ENCODE data around the gene DPP9.
"Not testable (repeated sequence)": the region's sequence is repeated elsewhere in the genome, so short reads cannot be mapped to it uniquely, and the experiment has no call there.

DPP9 gene

DNA sequence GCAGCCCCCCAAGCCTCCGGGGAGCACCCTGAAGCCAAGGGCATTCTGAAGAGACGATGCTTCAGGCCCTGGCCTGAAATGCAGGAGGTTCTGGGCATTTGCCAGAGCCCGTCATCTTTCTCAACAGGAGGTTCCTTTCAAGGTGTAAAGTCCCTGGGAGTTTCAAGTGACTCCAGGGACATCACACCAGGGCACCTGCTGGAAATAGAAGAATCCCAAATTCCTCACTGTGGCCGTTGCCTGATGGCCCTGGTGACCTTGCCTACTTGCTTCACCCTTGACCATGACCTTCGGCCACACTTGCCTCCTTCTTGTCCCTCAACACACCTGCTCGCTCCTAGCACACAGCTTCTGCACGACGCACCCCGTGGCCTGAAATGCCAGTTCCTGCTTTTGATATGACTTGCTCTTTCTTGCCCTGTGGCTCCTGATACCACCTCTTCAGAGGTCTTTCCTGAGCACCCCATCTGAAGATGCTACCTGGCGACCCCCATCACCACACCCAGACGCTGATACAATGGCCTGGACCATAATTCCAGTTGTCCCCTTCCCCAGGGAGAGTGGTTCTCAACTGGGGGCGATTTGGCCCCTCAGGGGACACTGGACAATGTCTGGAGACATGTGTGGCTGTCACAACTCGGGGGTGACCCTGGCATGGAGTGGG lies 3.5 kb downstream of the DPP9 start:
- Mint-ChIP-seq H3K27me3 (no peaks in the 10 kb centered on the region), H3K27ac (peak overlapping the region; percentile 10), H3K4me1 (peaks cover 58% of the 10 kb centered on the region), H3K36me3 (peaks cover 51% of the 10 kb centered on the region), H3K4me3 (peak overlapping the region; percentile 2), H3K9me3 (no peaks in the 10 kb centered on the region)
- ATAC-seq = no peak

DNA sequence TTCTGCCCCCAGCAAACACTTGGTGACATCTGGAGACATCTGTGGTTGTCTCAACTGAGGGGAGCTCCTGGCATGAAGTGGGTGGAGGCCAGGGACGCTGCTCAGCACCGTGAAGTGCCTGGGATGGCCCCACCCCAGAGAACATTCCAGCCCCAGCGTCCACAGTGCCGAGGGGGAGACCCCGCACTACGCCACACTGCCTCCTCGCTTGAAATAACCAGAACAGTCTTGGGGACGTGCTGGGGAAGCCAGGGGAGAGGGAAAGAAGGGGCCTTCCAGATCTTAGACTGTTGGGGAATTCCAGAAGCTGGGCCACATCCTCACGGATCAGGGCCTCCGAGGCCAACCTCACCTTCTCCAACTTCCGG lies 4.2 kb downstream of the DPP9 start:
- H3K27ac Mint-ChIP-seq = peak overlapping the region; percentile 10
- peaks cover 51% of the 10 kb centered on the region for H3K4me1 Mint-ChIP-seq
- H3K36me3 Mint-ChIP-seq = peaks cover 58% of the 10 kb centered on the region
- H3K27me3 Mint-ChIP-seq = no peaks in the 10 kb centered on the region
- ATAC-seq = no peak
- H3K4me3 Mint-ChIP-seq = no peak overlapping the region
- H3K9me3 Mint-ChIP-seq = no peaks in the 10 kb centered on the region

DNA sequence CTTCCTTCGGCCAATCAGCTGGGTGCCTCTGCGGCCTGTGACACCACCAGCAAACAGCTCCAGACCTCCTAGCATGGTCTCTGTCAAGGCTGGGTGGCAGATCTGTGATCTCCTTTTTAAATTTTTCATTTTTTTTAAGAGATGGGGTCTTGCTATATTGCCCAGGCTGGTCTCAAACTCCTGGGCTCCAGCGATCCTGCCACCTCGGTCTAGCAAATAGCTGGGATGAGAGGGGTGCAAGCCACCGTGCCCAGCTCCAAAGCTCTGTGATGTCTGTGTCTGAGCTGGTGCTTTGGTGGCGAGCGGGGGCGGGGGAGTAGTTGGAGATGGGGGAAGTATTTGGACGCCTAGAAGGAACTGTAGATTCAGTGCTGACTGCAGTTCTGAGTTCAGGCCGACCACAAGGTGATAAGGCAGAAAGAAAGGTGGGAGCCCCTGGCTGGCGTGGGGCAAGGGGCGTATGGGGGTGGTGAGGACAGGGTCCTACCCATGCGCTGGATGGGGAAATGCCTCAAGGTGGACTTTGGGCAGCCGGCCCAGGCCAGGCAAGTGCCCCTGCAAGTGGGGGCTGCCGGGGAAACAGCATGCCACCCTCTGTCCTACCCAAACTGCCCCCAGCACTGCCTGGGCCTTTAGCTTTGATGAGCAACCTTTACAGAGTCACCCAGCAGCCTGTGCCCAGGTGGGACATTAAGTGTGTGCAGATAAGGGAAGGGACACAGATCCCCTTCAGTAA lies 5.5 kb downstream of the DPP9 start:
- no peak for ATAC-seq
- Mint-ChIP-seq H3K9me3 (no peaks in the 10 kb centered on the region), H3K36me3 (peaks cover 70% of the 10 kb centered on the region), H3K4me1 (peaks cover 49% of the 10 kb centered on the region), H3K4me3 (no peak overlapping the region), H3K27me3 (no peaks in the 10 kb centered on the region), H3K27ac (no peak overlapping the region)

DNA sequence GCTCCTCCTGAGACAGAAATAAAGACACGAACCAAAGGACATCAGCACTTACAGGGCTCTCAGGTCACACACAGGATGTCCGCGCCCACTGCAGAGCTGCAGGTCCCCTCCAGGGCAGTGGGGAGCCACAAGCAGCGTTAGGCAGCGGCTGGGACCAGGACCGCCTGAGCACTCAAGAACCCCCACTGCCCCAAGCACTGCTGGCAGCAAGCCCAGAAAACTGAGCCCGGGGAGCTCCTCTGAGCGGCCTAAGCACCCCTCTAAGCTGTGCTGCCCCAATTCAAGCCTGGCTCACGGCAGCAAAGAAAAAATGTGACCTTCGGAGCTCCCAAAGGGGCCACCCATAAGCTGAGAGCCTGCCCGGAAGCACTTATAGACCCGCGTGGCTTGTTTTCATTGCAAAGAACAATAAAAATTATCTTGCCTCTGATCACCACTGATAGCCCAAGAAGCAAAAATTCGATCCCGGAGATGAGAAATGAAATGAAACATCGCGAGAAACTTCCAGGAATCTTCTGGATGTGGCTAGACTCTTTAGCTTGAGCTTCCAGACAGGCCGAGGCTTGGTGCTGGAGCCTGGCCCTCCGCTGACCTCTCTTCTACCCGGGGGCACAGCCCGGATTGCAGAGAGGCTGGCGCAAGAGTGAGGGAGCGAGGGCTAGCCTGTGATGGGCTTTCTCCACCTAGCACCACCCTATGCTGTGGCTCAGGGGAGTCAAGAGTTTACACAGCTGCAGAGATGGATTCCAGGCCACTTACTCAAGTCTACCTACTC lies 6.3 kb downstream of the DPP9 start:
- no peak for ATAC-seq
- Mint-ChIP-seq H3K27ac (no peak overlapping the region), H3K4me1 (peaks cover 41% of the 10 kb centered on the region), H3K9me3 (no peaks in the 10 kb centered on the region), H3K36me3 (peaks cover 72% of the 10 kb centered on the region), H3K4me3 (no peak overlapping the region), H3K27me3 (no peaks in the 10 kb centered on the region)

DNA sequence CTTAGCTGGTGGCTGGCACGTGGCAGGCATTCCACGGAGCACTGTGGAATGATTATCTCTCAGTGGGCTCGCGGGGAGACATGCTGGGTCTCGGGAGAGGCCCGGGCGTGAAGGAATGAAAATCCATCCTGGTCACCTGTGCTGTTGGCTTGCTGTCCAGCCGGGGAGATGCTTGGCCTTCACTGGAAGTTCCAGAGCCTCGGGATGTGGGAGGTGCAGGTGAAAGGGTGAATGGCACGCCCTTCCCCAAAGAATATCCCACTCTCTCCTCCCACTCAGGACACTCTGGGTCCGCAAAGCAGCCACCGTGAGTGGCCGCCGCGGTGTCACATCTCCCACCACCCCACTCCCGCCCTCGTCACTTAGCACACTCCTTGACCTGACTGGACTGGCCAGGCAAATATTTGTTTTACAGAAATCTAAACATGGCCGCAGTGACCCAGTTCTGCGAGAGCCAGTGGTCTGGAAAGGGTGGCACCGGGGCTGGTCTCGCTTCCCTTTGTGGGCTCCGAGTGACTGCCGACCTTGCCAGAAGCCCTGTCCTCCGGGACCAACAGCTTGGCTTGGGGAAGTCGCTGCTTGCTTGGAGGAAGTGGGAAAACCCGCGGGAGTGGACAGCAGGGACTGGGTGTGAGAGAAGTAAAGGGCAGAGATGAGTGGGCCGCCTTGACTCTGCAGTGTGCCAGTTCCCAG lies 8.0 kb downstream of the DPP9 start:
- H3K27ac Mint-ChIP-seq = no peak overlapping the region
- H3K27me3 Mint-ChIP-seq = no peaks in the 10 kb centered on the region
- peaks cover 24% of the 10 kb centered on the region for H3K4me1 Mint-ChIP-seq
- ATAC-seq = no peak
- no peak overlapping the region for H3K4me3 Mint-ChIP-seq
- H3K9me3 Mint-ChIP-seq = no peaks in the 10 kb centered on the region
- peaks cover 88% of the 10 kb centered on the region for H3K36me3 Mint-ChIP-seq

DNA sequence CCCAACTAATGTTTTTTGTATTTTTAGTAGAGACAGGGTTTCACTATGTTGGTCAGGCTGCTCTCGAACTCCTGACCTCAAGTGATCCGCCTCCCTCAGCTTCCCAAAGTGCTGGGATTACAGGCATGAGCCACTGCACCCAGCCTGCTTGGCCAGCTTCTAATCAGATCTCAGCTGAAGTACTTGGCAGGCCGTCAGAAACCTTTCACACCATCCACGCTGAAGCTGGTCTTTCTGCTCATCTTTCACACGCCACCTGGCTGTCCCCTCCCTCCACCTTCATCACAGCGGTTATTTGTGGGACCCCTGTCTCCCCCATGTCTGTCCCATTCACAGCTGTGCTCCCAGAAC lies 8.5 kb downstream of the DPP9 start:
- Mint-ChIP-seq H3K4me1 (peaks cover 19% of the 10 kb centered on the region), H3K36me3 (peaks cover 87% of the 10 kb centered on the region)
- not testable (repeated sequence) for H3K27me3 Mint-ChIP-seq, H3K4me3 Mint-ChIP-seq, H3K27ac Mint-ChIP-seq, ATAC-seq, H3K9me3 Mint-ChIP-seq

DNA sequence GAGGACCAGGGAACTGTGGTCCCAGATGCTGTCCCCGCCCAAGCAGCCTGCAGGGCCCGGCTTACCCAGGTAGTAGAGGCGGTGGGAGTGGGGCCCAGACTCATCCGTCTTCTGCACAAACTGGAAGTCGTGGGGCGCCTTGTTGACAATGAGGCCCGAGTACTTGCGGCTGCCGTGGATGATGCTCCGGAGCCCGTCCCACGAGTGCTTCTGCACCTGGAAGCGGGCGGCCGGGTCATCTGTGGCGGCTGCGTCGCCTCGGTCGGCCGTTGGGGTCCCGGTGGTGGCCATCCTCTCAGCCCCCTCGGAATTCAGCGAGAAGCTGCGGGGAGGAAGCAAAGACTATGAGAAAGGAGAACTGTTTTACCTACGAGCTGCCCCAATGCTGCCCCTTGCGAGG lies 9.6 kb downstream of the DPP9 start:
- H3K27ac Mint-ChIP-seq = no peak overlapping the region
- ATAC-seq = no peak
- H3K36me3 Mint-ChIP-seq = peaks cover 91% of the 10 kb centered on the region
- no peak overlapping the region for H3K4me3 Mint-ChIP-seq
- H3K4me1 Mint-ChIP-seq = peaks cover 16% of the 10 kb centered on the region
- no peaks in the 10 kb centered on the region for H3K27me3 Mint-ChIP-seq
- H3K9me3 Mint-ChIP-seq = no peaks in the 10 kb centered on the region

DNA sequence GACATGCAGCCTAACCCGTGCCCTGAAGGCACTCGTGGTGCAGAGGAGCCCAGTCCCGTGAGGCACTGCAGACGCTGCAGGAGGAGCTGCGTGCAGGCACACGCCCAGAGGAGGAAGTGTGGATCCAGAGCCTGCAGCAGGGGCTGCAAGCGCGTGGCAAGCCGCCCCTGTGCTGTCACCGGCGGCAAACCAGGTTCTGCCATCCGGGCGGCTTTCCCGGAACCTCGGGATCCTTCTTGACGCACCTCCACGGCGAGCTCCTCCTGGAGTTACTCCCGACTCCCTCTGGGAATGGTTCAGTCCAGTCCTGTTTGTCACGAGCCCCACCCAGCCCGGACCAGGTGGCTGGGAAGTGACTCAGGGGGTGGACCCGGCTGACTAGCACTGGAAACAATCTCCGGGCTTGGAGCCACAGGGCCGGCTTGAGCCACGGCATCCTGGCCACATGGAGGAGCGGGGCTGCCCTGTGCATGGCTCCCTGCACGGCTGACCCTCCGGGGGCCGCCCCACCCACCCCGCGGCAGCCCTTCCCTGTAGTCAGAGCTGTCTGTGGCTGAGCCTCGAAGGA lies 10.2 kb downstream of the DPP9 start:
- no peak overlapping the region for H3K4me3 Mint-ChIP-seq
- no peaks in the 10 kb centered on the region for H3K9me3 Mint-ChIP-seq
- H3K27ac Mint-ChIP-seq = no peak overlapping the region
- ATAC-seq = no peak
- H3K4me1 Mint-ChIP-seq = peaks cover 16% of the 10 kb centered on the region
- H3K36me3 Mint-ChIP-seq = peaks cover 91% of the 10 kb centered on the region
- H3K27me3 Mint-ChIP-seq = no peaks in the 10 kb centered on the region

DNA sequence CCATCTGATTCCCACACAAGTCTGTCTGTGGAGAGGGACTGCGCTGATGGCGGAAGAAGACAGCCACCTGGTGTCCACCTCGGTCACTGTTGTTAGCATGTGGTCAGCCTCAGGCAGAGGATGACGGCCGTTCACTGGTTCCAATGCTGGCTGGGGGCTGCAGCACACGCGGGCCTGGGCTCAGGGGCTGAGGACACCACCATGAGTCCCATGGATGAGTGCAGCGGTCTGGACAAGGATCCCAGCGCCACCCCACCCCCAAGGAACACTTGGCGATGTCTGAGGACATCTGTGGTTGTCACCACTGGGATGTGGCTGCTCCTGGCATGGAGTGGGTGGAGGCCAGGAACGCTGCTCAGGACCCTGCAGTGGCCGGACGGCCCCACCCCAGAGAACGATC lies 10.9 kb downstream of the DPP9 start:
- H3K9me3 Mint-ChIP-seq = no peaks in the 10 kb centered on the region
- no peak overlapping the region for H3K27ac Mint-ChIP-seq
- no peaks in the 10 kb centered on the region for H3K27me3 Mint-ChIP-seq
- ATAC-seq = no peak
- no peak overlapping the region for H3K4me3 Mint-ChIP-seq
- H3K4me1 Mint-ChIP-seq = peaks cover 16% of the 10 kb centered on the region
- H3K36me3 Mint-ChIP-seq = peaks cover 88% of the 10 kb centered on the region

DNA sequence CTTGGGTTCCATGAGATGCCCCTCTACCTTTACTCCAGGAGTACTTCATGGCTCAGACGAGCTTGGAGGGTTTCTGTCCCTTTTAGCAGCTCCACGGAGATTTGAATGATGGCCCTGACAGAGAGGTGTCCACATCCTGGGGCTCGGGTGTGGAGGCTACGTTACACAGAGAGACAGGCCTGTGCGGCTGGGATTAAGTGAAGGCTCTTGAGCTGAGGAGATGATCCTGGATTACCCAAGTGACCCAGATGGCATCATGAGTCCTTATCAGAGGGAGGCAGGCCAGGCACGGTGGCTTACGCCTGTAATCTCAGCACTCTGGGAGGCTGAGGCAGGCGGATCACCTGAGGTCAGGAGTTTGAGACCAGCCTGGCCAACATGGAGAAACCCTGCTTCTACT lies 12.4 kb downstream of the DPP9 start:
- H3K4me1 Mint-ChIP-seq = peaks cover 10% of the 10 kb centered on the region
- no peaks in the 10 kb centered on the region for H3K27me3 Mint-ChIP-seq
- H3K36me3 Mint-ChIP-seq = peaks cover 76% of the 10 kb centered on the region
- ATAC-seq = no peak
- H3K4me3 Mint-ChIP-seq = no peak overlapping the region
- no peak overlapping the region for H3K27ac Mint-ChIP-seq
- no peaks in the 10 kb centered on the region for H3K9me3 Mint-ChIP-seq

DNA sequence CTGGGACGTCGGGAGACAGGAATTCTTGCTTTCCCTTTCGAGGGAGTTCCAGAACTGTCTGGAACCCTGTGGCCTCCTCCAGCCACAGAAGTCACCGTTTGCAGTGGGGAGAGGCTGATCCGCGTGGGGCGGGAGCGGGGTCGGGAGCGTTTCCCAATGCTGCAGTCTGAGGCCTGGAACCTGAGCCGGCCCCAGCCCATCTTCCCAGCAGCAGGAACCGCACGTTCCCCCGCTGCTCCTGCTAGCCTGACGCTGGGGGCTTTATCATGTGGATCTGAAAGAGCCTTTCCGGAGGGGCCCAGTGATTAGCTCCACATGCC lies 13.4 kb downstream of the DPP9 start:
- ATAC-seq = no peak
- no peak overlapping the region for H3K27ac Mint-ChIP-seq
- H3K27me3 Mint-ChIP-seq = no peaks in the 10 kb centered on the region
- no peaks in the 10 kb centered on the region for H3K9me3 Mint-ChIP-seq
- H3K4me3 Mint-ChIP-seq = no peak overlapping the region
- H3K36me3 Mint-ChIP-seq = peaks cover 70% of the 10 kb centered on the region
- H3K4me1 Mint-ChIP-seq = peaks cover 5% of the 10 kb centered on the region

DNA sequence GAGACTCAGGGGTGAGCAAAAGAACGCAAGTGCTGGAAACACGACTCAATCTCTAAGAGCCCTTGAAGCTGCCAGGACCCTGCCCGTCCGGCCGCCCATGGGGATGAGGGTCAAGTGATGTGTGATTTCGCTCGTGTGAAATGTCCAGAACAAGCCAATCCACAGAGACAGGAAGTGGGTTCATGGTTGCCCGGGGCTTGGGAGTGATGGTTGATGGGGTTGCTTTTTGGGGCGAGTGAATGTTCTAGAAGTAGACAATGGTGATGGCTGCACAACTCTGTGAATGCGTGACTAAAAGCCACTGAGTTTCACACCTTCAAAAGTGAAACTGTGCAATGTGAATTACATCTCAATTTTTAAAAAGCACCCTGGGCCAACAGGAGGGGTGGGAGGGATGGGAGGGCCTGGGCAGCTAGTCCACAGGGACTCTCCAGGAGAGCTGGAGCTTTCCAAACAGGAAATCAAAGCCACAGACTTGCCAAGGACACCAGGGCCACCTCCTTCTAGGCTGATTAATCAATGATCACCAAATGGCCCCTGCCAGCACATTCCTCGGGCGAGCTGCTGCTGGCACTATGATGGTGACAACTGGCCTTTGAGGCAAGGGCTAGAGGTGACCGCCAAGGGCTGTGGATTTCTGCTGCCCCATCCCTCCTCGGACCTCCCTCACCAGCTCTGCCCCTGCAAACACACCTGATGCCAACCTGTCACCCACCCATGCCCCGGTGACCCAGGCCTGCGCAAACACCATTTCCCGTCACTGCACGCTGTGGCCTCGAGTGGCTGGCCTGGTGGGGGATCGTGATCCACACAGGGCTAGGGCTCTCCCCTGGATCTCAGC lies 14.0 kb downstream of the DPP9 start:
- H3K4me3 Mint-ChIP-seq = no peak overlapping the region

DNA sequence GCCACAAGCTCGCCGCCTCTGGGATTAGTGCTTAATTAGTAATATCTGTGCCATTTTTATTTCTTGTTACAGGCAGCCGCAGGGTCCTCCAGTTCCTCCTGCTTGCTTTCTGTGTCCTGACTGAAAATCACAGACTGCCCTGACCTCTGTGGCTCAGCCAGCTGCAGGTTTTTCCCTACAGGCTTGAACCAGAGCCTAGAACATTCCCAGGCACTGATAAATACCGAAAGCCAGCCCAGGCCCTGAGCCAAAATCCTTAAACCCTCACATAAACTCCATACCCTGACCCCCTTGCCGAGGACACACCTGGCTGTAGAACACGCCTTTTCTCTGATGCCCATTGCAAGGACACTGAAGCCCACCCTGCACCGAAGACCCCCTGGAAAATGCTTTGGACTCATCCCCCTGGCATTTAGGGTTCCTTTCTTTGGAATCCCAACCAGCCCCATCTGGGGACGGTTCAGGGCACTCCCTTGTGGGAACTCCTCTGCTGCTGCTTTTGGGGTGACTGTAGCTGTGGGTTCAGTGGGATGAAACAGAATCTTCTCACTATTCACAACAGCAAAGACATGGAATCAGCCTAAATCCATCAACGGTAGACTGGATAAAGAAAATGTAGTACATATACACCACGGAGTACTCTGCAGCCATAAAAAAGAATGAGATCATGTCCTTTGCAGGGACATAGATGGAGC lies 15.5 kb downstream of the DPP9 start:
- H3K27ac Mint-ChIP-seq = no peak overlapping the region
- no peak overlapping the region for H3K4me3 Mint-ChIP-seq
- H3K27me3 Mint-ChIP-seq = no peaks in the 10 kb centered on the region
- no peaks in the 10 kb centered on the region for H3K9me3 Mint-ChIP-seq
- H3K4me1 Mint-ChIP-seq = peaks cover 5% of the 10 kb centered on the region
- ATAC-seq = no peak
- peaks cover 59% of the 10 kb centered on the region for H3K36me3 Mint-ChIP-seq

More for the DNA sequence above, 14.0 kb downstream of the DPP9 start:
- Mint-ChIP-seq H3K4me1 (peaks cover 5% of the 10 kb centered on the region), H3K9me3 (no peaks in the 10 kb centered on the region), H3K27ac (peak overlapping the region; percentile 74), H3K36me3 (peaks cover 66% of the 10 kb centered on the region), H3K27me3 (no peaks in the 10 kb centered on the region)
- ATAC-seq = no peak

DNA sequence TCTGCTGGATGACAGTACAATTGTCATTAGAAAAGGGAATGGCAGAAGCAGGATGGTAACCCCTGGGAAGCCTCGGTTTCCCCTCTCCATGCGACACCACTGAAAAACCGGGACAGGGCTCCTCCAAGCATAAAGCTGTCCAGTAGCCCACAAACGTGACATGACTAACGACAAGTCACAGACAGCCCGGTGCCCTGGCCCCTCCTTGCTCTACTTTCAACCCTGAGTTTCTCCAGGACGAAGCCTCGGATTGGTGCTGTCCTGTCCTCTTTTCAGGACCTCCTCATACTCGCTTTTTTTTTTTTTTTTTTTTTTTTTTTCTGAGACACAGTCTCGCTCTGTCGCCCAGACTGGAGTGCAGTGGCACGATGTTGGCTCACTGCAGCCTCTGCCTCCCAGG lies 16.3 kb downstream of the DPP9 start:
- ATAC-seq = no peak
- H3K4me1 Mint-ChIP-seq = peaks cover 5% of the 10 kb centered on the region
- H3K4me3 Mint-ChIP-seq = no peak overlapping the region
- H3K9me3 Mint-ChIP-seq = no peaks in the 10 kb centered on the region
- H3K36me3 Mint-ChIP-seq = peaks cover 60% of the 10 kb centered on the region
- H3K27ac Mint-ChIP-seq = no peak overlapping the region
- no peaks in the 10 kb centered on the region for H3K27me3 Mint-ChIP-seq

Data from stimulated activated memory B cell treated with anti-CD40 and anti-IgM and Interleukin-4, amounts not matched to agents 10 μg/mL and 1 μg/mL and 100 μg/mL, for 72 hours (primary cell).